ENCODE measurements around the gene KCND2.
"Not testable (repeated sequence)": the region's sequence is repeated elsewhere in the genome, so short reads cannot be mapped to it uniquely, and the experiment has no call there.

KCND2 gene

DNA sequence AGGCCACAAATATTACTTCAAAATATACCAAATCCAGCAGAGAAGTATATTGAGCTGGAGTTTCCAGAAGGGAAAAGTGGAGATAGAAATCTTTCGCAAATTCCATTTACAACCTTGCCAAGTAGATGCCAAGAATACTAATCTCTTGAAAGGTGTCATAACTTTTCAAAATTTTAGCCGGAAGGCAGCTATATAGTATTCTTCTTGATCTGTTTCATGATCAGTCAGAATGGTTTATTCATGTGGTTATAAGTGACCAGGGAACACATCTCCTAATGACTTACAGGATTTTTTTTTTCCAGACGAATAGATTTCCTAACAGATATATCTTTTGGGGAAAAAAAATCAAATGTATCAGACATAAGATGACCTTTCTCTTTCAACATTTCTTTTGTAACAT lies 314.3 kb downstream of the KCND2 start:
- DNase-seq (ENCODE audit: low spot score), result no peak

- no peak for DNase-seq (ENCODE audit: low spot score)
Observed at GRCh38 chr7:120588416-120588815, 315.4 kb downstream of the KCND2 start.

DNA sequence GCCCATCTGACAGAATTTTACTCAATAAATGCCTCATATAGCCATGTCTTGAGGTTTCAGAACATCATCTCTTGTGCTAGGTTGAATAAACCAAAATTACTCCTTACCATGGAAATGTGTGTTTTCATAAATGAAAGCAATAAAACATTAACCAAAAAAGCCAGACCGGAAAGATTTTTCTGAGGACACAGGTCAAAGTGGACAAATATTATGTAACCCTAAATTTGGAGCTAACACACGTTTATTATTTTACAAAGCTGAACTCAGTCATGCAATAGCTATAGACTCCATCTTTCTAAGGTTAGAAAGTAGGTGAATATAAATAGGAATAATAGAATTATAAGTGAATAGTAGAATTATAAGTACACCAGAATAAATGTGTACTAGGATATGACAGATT lies 315.9 kb downstream of the KCND2 start:
- no peak for DNase-seq (ENCODE audit: low spot score)

GRCh38 chr7:120600607-120601006 lies 327.6 kb downstream of the KCND2 start:
- DNase-seq (ENCODE audit: low spot score), result no peak

- no peak for DNase-seq (ENCODE audit: low spot score)
Observed at GRCh38 chr7:120603366-120603765, 330.4 kb downstream of the KCND2 start.

- no peak for DNase-seq (ENCODE audit: low spot score)
Observed at GRCh38 chr7:120609136-120609753, 336.3 kb downstream of the KCND2 start.

DNA sequence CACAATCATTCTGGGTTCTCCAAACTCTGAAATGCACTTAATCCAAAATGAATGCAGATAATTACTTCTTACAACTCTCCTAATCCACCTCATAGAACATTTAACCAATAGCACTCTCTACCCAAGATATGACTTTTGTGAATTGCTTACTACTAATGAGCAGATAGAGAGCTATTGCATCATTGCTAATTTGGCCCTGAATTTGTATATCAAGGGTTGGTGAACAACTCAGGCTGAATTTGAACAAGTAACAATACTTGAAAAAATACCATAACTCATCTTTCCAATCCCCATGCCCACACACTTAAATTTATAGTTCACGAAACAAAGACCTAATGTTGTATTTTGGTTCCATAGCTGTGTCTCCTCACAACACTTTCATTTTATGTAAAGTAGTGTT lies 339.0 kb downstream of the KCND2 start:
- no peak for DNase-seq (ENCODE audit: low spot score)

- no peak for DNase-seq (ENCODE audit: low spot score)
Observed at GRCh38 chr7:120615703-120616102, 342.7 kb downstream of the KCND2 start.

GRCh38 chr7:120617275-120617674 lies 344.3 kb downstream of the KCND2 start:
- DNase-seq (ENCODE audit: low spot score), result no peak

DNA sequence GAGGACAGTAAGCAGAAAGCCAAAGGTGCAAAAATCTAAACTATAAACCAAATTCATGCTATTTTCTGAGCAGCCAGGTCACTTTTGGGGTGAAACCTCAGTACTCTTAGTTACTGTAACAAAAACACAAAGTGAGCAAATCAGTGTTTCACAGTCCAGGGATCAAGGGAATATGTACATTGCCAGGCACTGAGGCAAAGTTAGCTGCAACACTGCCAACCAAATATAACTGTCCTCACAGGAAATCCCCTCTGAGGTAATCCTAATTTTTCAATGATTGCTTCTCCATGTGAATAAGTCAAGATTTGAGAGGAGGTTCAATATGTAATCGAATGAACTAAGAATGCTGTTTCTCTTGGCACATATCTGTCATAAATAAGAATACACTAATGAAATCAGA lies 355.3 kb downstream of the KCND2 start:
- no peak for DNase-seq (ENCODE audit: low spot score)

DNA sequence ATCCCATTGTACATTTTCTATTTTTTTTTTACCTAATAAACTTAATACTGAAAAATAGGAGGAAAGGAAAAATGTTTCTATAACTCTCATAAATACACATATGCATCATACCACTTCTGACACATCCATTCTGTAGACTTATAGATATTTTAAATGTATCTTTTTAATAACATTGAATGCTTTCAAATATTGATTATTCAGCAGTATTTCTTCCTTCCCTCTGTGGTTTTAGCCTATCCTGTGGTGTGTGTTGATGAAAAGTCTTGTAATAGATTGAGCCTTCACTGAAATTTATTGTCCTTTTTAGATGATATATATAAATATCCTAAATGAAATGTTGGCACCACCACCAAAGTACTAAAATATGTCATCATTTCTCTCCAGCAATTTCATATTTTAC lies 366.9 kb downstream of the KCND2 start:
- DNase-seq (ENCODE audit: low spot score), result no peak

DNA sequence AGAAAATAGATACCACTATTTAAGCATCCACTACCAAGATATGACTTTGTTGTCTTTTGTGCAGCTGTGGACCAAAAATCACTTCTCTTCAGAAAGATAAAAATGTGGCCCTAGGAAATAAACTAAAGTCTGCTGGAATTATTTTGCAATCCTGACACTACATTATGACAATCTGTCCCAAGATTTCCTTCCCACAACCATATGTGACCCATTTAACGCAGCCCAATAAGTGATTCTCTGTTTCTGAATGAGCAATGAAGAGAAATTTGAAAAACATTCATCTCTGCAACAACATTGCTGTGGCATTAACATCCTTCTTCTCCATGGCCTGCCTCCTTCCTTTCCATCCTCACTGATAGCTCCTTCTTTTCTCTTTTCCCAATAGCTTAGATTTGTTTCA lies 373.0 kb downstream of the KCND2 start:
- DNase-seq (ENCODE audit: low spot score), result no peak

- no peak for DNase-seq (ENCODE audit: low spot score)
Observed at GRCh38 chr7:120654241-120654640, 381.3 kb downstream of the KCND2 start.

DNA sequence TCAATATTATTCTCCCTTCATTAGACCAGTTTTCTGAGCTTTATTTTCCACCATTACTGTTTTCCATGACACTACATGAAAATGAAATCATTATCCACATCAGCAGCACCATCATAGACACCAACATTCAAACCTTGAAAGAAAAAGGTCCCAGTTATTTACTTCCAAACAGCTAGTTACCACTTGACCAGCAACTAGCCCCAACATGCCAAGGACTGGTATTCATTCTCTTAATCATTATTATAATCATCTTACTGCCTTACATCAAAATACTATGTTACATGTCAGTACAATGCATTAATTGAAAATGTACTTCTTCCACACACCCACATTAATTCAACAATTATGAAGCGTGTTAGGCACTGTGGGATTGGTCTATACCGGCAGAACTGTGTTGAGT lies 385.5 kb downstream of the KCND2 start:
- no peak for DNase-seq (ENCODE audit: low spot score)

- DNase-seq (ENCODE audit: low spot score), result no peak
Observed at GRCh38 chr7:120662291-120662690, 389.3 kb downstream of the KCND2 start.

DNA sequence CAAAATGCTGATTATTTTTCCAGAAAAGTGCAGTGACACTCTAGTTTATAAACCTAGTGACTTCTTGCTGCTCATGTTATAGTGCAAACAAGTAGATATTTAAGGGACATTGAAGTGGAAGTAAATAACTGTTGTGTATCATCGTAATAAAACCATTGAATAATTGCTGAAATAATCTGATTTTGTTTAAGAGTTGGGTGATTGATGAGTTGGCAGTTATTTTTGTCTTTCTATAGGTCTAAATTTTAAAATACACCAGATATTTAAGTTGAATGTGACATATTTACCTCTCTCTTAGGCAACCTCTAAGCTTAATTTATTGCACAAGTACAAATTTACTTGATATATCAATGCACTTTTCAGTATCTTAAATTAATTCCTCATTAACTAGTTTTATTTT lies 392.1 kb downstream of the KCND2 start:
- DNase-seq (ENCODE audit: low spot score), result no peak

GRCh38 chr7:120675076-120675475 lies 402.1 kb downstream of the KCND2 start:
- DNase-seq (ENCODE audit: low spot score), result no peak

DNA sequence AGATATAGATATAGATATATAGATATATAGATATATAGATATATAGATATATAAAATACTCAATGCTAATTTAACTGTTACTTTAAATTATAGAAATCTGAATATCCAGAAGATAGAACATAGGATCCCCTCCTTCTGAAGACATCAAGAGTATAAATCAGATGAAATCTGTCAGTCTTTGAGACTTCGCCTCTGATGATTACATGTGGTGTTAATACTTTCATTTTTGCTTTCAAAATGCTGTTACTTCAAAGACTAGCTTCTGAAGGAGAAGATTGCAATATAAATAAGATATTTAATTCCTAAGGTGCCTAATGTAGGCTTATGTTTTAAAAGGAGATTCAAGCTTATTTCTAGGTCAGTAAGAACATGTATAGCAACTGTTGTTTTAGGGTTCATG lies 404.6 kb downstream of the KCND2 start:
- no peak for DNase-seq (ENCODE audit: low spot score)

DNA sequence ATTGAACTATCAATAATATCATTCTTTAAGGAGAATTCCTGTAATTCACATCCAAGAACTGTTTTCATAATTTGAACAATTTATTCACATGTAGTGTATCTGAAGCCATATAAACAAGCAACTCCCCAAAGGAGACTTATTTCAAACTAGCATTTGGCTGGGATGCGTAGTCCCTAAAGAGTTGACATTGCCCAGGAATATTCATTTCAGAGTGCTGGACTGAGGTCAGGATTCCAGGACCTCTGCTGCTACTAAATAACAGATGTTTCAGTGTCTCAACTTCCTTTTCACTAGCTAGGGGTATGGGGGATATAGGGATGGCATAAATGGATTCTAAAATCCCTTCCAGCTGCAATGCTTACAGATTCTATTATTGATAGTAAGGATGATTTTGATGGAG lies 408.0 kb downstream of the KCND2 start:
- DNase-seq (ENCODE audit: low spot score), result no peak

DNA sequence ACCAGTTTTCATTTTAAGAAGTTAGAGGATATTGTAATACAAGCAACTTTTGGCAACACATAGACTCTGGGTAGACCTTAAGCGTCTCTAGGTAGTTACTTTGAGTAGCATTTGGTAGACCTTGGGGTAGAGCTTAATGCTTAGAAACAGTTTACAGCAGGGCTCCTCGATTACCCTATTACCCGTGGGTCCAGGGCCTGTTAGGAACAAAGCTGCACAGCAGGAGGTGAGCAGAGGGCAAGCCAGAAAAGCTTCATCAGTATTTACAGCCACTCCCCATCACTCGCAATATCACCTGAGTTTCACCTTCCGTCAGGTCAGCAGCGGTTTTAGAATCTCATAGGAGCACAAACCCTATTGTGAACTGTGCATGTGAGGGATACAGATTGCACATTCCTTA lies 411.5 kb downstream of the KCND2 start:
- no peak for DNase-seq (ENCODE audit: low spot score)

DNA sequence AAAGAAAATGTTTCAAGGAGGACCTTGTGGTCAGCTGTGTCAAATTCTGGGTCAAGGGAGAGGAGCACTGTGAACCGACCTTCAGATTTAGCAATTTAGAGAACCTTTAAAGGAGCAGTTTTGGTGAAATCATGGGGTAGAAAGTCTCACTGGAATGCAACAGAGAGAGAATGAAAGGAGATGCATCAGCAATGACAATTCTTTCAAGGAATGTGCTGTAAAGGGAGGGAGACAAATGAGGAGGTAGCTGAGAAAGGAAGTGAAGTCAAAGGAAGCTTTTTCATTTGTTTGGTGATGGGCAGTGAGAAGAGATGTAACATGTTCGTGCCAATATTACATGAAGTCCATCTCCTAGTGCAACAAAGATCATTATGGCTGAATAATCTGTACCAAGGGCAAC lies 418.9 kb downstream of the KCND2 start:
- no peak for DNase-seq (ENCODE audit: low spot score)

- DNase-seq (ENCODE audit: low spot score), result no peak
Observed at GRCh38 chr7:120695848-120696247, 422.9 kb downstream of the KCND2 start.

DNA sequence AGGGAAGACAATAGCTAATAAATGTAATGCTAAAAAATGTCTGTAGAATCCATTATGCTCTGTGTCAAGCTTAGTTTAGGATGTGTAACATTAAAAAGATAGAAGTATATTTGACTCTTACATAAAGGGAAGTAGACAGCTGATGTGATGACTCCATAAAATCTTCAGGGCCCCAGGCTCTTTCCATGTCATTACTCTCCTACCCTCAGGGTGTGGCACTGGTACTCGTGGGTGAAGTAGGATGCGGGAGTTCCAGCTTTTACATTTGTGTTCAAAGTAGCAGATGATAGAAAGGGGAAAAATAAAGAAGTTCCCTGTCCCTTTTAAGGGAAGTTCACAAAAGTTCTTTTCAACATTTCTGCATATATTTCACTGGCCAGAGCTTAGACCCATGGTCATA lies 427.8 kb downstream of the KCND2 start:
- DNase-seq (ENCODE audit: low spot score), result no peak

- DNase-seq (ENCODE audit: low spot score), result not testable (repeated sequence)
Observed at GRCh38 chr7:120702408-120702807, 429.4 kb downstream of the KCND2 start.
